GM12878 (cell line): ENCODE data around the gene TCF12. TPM values are rescaled to one million over a fixed set of nuclear protein-coding genes. Genes with fewer than 3 reads are reported as not detected.

Experiments used
- ATAC-seq: fragments of 200-7000 bp; cut with Tn5 transposase; 3 replicates; pipeline ENCODE4 v1.9.1; 2020; ENCODE audit warnings: mild to moderate bottlenecking, moderate library complexity
- BruUV-seq: library from RNA; stranded (reverse); fragments of 400-500 nt; replicated peaks from 2 replicates; lab custom pipeline; 2021; lab: Mats Ljungman, UMichigan
- CTCF ChIA-PET: fragments of 300-600 bp; sonication (Branson Sonifier 250); formaldehyde crosslinking; extraction: SDS; loops from one replicate; lab custom pipeline; 2021; ENCODE audit warnings: inconsistent platforms; lab: Yijun Ruan, JAX
- POLR2A ChIA-PET: fragments of 350-600 bp; formaldehyde crosslinking; extraction: SDS; loops from one replicate; lab custom pipeline; 2021; ENCODE audit warnings: inconsistent platforms; lab: Charles Lee
- RAD21 ChIA-PET: fragments of 300-600 bp; sonication (Branson Sonifier 250); formaldehyde crosslinking; loops from one replicate; lab custom pipeline; 2023; ENCODE audit warnings: antibody characterized with exemption; ENCODE audit not compliant: unreplicated experiment; lab: Charles Lee
- SMC1A ChIA-PET: fragments of 300-600 bp; sonication (Branson Sonifier 250); formaldehyde crosslinking; loops from one replicate; lab custom pipeline; 2023; ENCODE audit not compliant: unreplicated experiment, uncharacterized antibody; lab: Charles Lee
- DNase-seq: peaks from one replicate; pipeline ENCODE4 v3.0.0-alpha.2; 2011; ENCODE audit warnings: low read depth, low spot score
- FAIRE-seq: peaks from 3 replicates; lab custom pipeline; 2011; peaks lifted over from hg19 to GRCh38; lab: Jason Lieb, UNC
- H2AFZ ChIP-seq: 2 replicates; pipeline ENCODE4 v1.6.0; 2011; ENCODE audit warnings: low read depth, low read length, control low read depth; ENCODE audit not compliant: control insufficient read depth
- H3K27ac ChIP-seq: 2 replicates; pipeline ENCODE4 v1.5.1; 2011; ENCODE audit warnings: control low read depth; ENCODE audit not compliant: control insufficient read depth, insufficient read depth
- H3K27me3 ChIP-seq, 2 experiments: replicated peaks in 1 of 2; 2 replicates each; pipeline versions ENCODE4 v1.6.0 to v1.6.1; 2011; ENCODE audit warnings: low read length in 1 of 2; ENCODE audit not compliant: control insufficient read depth in 2 of 2, insufficient read depth in 2 of 2
- H3K36me3 ChIP-seq, 2 experiments: 2 replicates each; pipeline ENCODE4 v1.5.1; 2011; ENCODE audit warnings: low read length in 1 of 2; ENCODE audit not compliant: control insufficient read depth in 2 of 2, insufficient read depth in 2 of 2
- H3K4me1 ChIP-seq: 2 replicates; pipeline ENCODE4 v1.6.1; 2011; ENCODE audit warnings: mild to moderate bottlenecking, low read length, moderate library complexity, mixed read lengths; ENCODE audit not compliant: control insufficient read depth, insufficient read depth
- H3K4me2 ChIP-seq: 2 replicates; pipeline ENCODE4 v1.6.0; 2011; ENCODE audit warnings: control low read depth; ENCODE audit not compliant: control insufficient read depth, insufficient read depth
- H3K4me3 ChIP-seq: fragments of 200-600 bp; sonication (generic); 2 replicates; pipeline ENCODE4 v1.5.1; 2016
- H3K79me2 ChIP-seq: 2 replicates; pipeline ENCODE4 v1.6.0; 2011; ENCODE audit warnings: low read length; ENCODE audit not compliant: control insufficient read depth, insufficient read depth
- H3K9ac ChIP-seq: 2 replicates; pipeline ENCODE4 v1.8.0; 2011; ENCODE audit warnings: low read length, control low read depth, mixed read lengths; ENCODE audit not compliant: control insufficient read depth, insufficient read depth
- H3K9me3 ChIP-seq: replicated peaks from 3 replicates; pipeline ENCODE4 v1.5.1; 2011; ENCODE audit warnings: mild to moderate bottlenecking, low read length; ENCODE audit not compliant: control insufficient read depth, insufficient read depth
- H4K20me1 ChIP-seq: 2 replicates; pipeline ENCODE4 v1.6.0; 2011; ENCODE audit not compliant: control insufficient read depth, insufficient read depth
- BMI1 ChIP-seq: fragments of 450-650 bp; IDR thresholded peaks from 2 replicates; pipeline ENCODE4 v1.6.1; 2016; ENCODE audit warnings: mild to moderate bottlenecking, moderate library complexity, borderline replicate concordance
- CBX5 ChIP-seq: sonication (generic); IDR thresholded peaks from 2 replicates; pipeline ENCODE4 v1.6.1; 2016; ENCODE audit warnings: low read depth, moderate library complexity, mild to moderate bottlenecking, inconsistent platforms
- CHD2 ChIP-seq: IDR thresholded peaks from 2 replicates; pipeline ENCODE4 v1.6.1; 2011; ENCODE audit warnings: low read depth, low read length, improper control_type of control experiment, borderline replicate concordance
- E4F1 ChIP-seq: fragments of 450-650 bp; IDR thresholded peaks from 2 replicates; pipeline ENCODE4 v1.6.1; 2018; ENCODE audit warnings: borderline replicate concordance, mild to moderate bottlenecking; ENCODE audit not compliant: partially characterized antibody
- FOS ChIP-seq: IDR thresholded peaks from 3 replicates; pipeline ENCODE4 v1.6.1; 2011; ENCODE audit warnings: borderline replicate concordance; ENCODE audit not compliant: insufficient read length; ENCODE audit errors: extremely low read depth
- GATAD2B ChIP-seq: fragments of 450-650 bp; conservative IDR thresholded peaks from 2 replicates; pipeline ENCODE4 v1.6.1; 2017; ENCODE audit warnings: low read depth, mild to moderate bottlenecking, moderate library complexity
- MEF2B ChIP-seq: fragments of 450-650 bp; IDR thresholded peaks from 2 replicates; pipeline ENCODE4 v1.6.1; 2018; ENCODE audit warnings: mild to moderate bottlenecking, moderate library complexity; ENCODE audit not compliant: partially characterized antibody, poor library complexity, severe bottlenecking
- MYC ChIP-seq: IDR thresholded peaks from 2 replicates; pipeline ENCODE4 v1.6.1; 2011; ENCODE audit warnings: mild to moderate bottlenecking, low read length, moderate library complexity, inconsistent platforms; ENCODE audit not compliant: insufficient read depth, insufficient replicate concordance, insufficient read length, severe bottlenecking
- PML ChIP-seq: IDR thresholded peaks from 2 replicates; pipeline ENCODE4 v1.6.1; 2012; ENCODE audit warnings: low read length, inconsistent platforms
- POLR2A ChIP-seq: IDR thresholded peaks from 2 replicates; pipeline ENCODE4 v1.6.1; 2011; ENCODE audit warnings: low read depth, mild to moderate bottlenecking, low read length
- SIX5 ChIP-seq: IDR thresholded peaks from 2 replicates; pipeline ENCODE4 v1.6.1; 2011; ENCODE audit warnings: mild to moderate bottlenecking, low read depth, low read length, moderate library complexity; ENCODE audit not compliant: severe bottlenecking
- SKIL ChIP-seq: fragments of 450-650 bp; IDR thresholded peaks from 2 replicates; pipeline ENCODE4 v1.6.1; 2017; ENCODE audit warnings: mild to moderate bottlenecking, low read depth, inconsistent platforms; ENCODE audit not compliant: poor library complexity, severe bottlenecking
- SMAD1 ChIP-seq: fragments of 450-650 bp; IDR thresholded peaks from 2 replicates; pipeline ENCODE4 v1.6.1; 2018; ENCODE audit warnings: mild to moderate bottlenecking, low read depth; ENCODE audit not compliant: partially characterized antibody
- SP1 ChIP-seq: IDR thresholded peaks from one replicate; pipeline ENCODE4 v1.6.1; 2011; ENCODE audit warnings: low read depth, low read length
- STAT3 ChIP-seq: IDR thresholded peaks from 2 replicates; pipeline ENCODE4 v1.6.1; 2011; ENCODE audit warnings: low read depth, low read length, improper control_type of control experiment
- TBL1XR1 ChIP-seq: IDR thresholded peaks from 2 replicates; pipeline ENCODE4 v1.6.1; 2012; ENCODE audit warnings: low read depth, low read length, improper control_type of control experiment
- ZNF622 ChIP-seq: fragments of 450-650 bp; IDR thresholded peaks from 2 replicates; pipeline ENCODE4 v1.6.1; 2017; ENCODE audit warnings: mild to moderate bottlenecking, inconsistent platforms
- ZSCAN29 ChIP-seq: fragments of 450-650 bp; IDR thresholded peaks from 2 replicates; pipeline ENCODE4 v1.6.1; 2017; ENCODE audit warnings: mild to moderate bottlenecking, moderate library complexity
- ZZZ3 ChIP-seq: IDR thresholded peaks from 2 replicates; pipeline ENCODE4 v1.6.1; 2011; ENCODE audit warnings: low read depth; ENCODE audit not compliant: control insufficient read depth, insufficient read length
- WGBS: methylation state at CpG from one replicate; pipeline ENCODE4 v1.1.6; 2016; ENCODE audit warnings: low lambda C conversion rate; ENCODE audit not compliant: insufficient replicate concordance, insufficient coverage; ENCODE audit errors: missing lambda C conversion rate; 5-methylcytosine and 5-hydroxymethylcytosine counted together
- in situ Hi-C: fragments of 300-500 bp; cut with MboI; formaldehyde crosslinking; loops from 9 replicates; pipeline ENCODE4 v1.14.3; 2018; ENCODE audit warnings: mixed read lengths
- intact Hi-C: fragments of 100-400 bp; cut with micrococcal nuclease; formaldehyde crosslinking; loops from one replicate; pipeline ENCODE4 v1.14.2; 2022; ENCODE audit not compliant: unreplicated experiment
- polyA plus RNA-seq, 11 experiments: library from polyadenylated mRNA; depleted of rRNA in 4 of 11; unstranded in 6 of 11; stranded (reverse) in 5 of 11; fragments of >200 nt; fragmentation: Nextera tagmentation in 4 of 11; fragmentation: Illumina TruSeq in 1 of 11; extraction: Ambion mirVana in 4 of 11; extraction: Trizol in 1 of 11; gene quantifications; 1 replicate in 1 of 11; 2 replicates in 10 of 11; pipeline versions ENCODE4 v1.2.1 to v1.2.3, GENCODE V29; 2011 to 2016; ENCODE audit warnings: inconsistent platforms in 2 of 11, missing spikeins in 2 of 11, low read depth in 1 of 11
- total RNA-seq, 4 experiments: library from RNA; depleted of rRNA in 3 of 4; stranded (reverse); fragments of >200 nt in 3 of 4; fragmentation: Illumina TruSeq in 1 of 4; extraction: Trizol in 1 of 4; gene quantifications; 2 replicates each; pipeline versions ENCODE4 v1.2.1 to v1.2.3, GENCODE V29; 2013 to 2021

TCF12 gene
- total and polyA plus RNA-seq, 10 of the 15 experiments (the other 5 are each of a cell fraction or from before 2014, with no cell fraction given) = 8.2 to 70.9 (median 49.5) TPM

- CTCF ChIA-PET = interaction anchor here (1.1 to 1.5 kb wide), 2 partner anchors 24 to 414 kb away, joined by 3 read pairs; no protein-coding TSS in a partner anchor
- ATAC-seq = no peak
- BruUV-seq = no TSS peak
Observed at GRCh38 chr15:56892659-56893363, 25.6 kb upstream of the TCF12 start.

GRCh38 chr15:56893364-56893678 lies 25.1 kb upstream of the TCF12 start:
- in situ Hi-C loops = no loop called here
- POLR2A ChIA-PET = no interaction called here
- BruUV-seq = no TSS peak
- H3K4me2 ChIP-seq = no peak overlapping the region
- CTCF ChIA-PET = interaction anchor here (1.5 kb wide), 1 partner anchor 24 kb away, joined by 3 read pairs; no protein-coding TSS in a partner anchor
- H3K9ac ChIP-seq = no peak overlapping the region
- DNase-seq (no peak), ATAC-seq (no peak), FAIRE-seq (no peak)
- SMC1A ChIA-PET = no interaction called here
- intact Hi-C loops = no loop called here
- H3K4me1 ChIP-seq = no peaks in the 10 kb centered on the region
- WGBS = 31% methylated on average over 1 of the region's 1 CpG
- no peaks in the 10 kb centered on the region for H3K36me3 ChIP-seq
- no peaks in the 10 kb centered on the region for H4K20me1 ChIP-seq
- H3K27me3 ChIP-seq = no peaks in the 10 kb centered on the region
- no peaks in the 10 kb centered on the region for H3K79me2 ChIP-seq
- no peak overlapping the region for H2AFZ ChIP-seq
- RAD21 ChIA-PET = no interaction called here
- H3K4me3 ChIP-seq = no peak overlapping the region
- H3K9me3 ChIP-seq = no peaks in the 10 kb centered on the region
- H3K27ac ChIP-seq = no peak overlapping the region
- TF ChIP-seq ZZZ3 (no peak), SKIL (no peak), ZSCAN29 (no peak), E4F1 (no peak), CHD2 (no peak), MEF2B (no peak), PML (no peak), STAT3 (no peak)

More at GRCh38 chr15:56892659-56893363, 25.6 kb upstream of the TCF12 start:
- Histone ChIP-seq H3K9me3 (no peaks in the 10 kb centered on the region), H3K27ac (no peak overlapping the region), H3K4me2 (no peak overlapping the region), H3K4me1 (peaks cover 3% of the 10 kb centered on the region), H3K9ac (no peak overlapping the region), H2AFZ (no peak overlapping the region), H3K27me3 (no peaks in the 10 kb centered on the region), H4K20me1 (no peaks in the 10 kb centered on the region), H3K4me3 (no peak overlapping the region), H3K36me3 (no peaks in the 10 kb centered on the region), H3K79me2 (no peaks in the 10 kb centered on the region)
- ChIA-PET RAD21 (no interaction called here), SMC1A (interaction anchor here (1.1 kb wide), 1 partner anchor 8 kb away, joined by 3 read pairs; no protein-coding TSS in a partner anchor), POLR2A (no interaction called here)
- intact Hi-C loops = no loop called here
- DNase-seq (no peak), FAIRE-seq (no peak)
- in situ Hi-C loops = no loop called here
- WGBS = 98% methylated on average over 2 of the region's 2 CpGs
- TF ChIP-seq STAT3 (no peak), FOS (no peak), BMI1 (no peak), SP1 (no peak), ZNF622 (no peak), GATAD2B (no peak), MYC (no peak), TBL1XR1 (no peak), CBX5 (no peak), SIX5 (no peak), POLR2A (no peak), SMAD1 (no peak)
